ENCODE measurements around the gene ERC1. TPM values are rescaled to one million over a fixed set of nuclear protein-coding genes. Genes with fewer than 3 reads are reported as not detected.
A peak's percentile ranks its signal among the peaks of the same experiment; 100 is the strongest.

ERC1 gene
- total RNA-seq, 1 experiment from 2014 or later: 12.3 TPM

DNA sequence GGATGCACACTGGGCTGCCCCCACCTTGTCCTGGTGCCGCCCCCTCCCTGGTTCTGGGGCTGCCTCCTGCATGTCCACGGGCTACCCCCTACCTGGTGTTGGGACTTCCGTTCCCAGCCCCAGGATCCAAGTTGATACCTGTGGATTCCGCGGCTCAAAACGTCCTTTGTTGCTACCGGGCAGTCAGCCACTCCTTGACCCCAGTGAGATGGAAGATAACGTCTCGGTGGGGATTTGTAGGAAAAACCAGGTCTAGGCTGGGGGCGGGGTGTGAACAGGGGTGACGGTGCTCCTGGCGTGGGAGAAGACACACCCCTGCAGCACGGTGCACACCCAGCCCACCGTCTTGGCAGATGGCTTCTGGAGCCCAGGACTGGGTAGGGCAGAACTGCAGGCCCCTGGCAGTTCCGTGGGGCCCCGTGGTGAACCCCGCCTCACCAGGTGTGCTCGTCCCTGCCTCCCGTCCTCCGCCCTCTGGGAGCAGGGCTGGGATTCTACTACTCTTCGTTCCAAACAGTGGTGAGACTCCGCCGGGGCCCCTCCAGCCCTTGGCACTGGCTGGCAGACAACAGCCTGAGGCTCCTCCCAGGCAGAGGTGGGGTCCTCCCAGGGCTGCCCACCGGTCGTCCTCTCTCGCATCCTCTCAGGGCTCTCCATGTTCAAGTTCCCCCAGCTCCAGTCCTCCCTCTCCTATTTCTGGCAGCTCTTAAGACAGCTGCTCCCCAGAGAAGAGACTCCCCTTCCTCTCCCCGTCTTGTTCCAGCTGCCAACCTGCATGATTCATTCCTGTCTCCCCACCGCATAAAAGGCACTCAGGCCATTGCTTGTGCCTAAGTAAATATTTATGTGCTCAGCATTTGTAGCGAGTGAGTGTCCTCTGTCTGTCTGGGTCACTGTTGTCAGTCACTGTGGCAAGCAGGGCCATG, 527.8 kb downstream of the ERC1 start:
- DNase-seq (peak; percentile 87), ATAC-seq (peak; percentile 85)
- Histone ChIP-seq H3K27me3 (ENCODE audit: low read length) (no peaks in the 10 kb centered on the region), H3K36me3 (ENCODE audit: low read depth, low read length) (no peaks in the 10 kb centered on the region), H2AFZ (ENCODE audit: low read length) (0 out of 2 replicates have a peak overlapping the region, but pooled peaks have one; percentile 24), H3K9me3 (ENCODE audit: low read length) (no peaks in the 10 kb centered on the region), H3F3A (ENCODE audit: low read length, unreplicated experiment) (no peaks in the 10 kb centered on the region), H3K79me2 (ENCODE audit: low read length) (no peaks in the 10 kb centered on the region), H3K4me3 (ENCODE audit: low read length) (peak overlapping the region; percentile 55; the same call in 1 of the 2 replicates), H3K27ac (ENCODE audit: low read length) (no peak overlapping the region), H3K9me2 (replicated peaks; ENCODE audit: low read length) (no peaks in the 10 kb centered on the region), H3K9ac (ENCODE audit: low read length) (no peak overlapping the region), H3K4me1 (ENCODE audit: insufficient read depth, low read length) (peaks cover 29% of the 10 kb centered on the region), H4K20me1 (ENCODE audit: low read length) (no peaks in the 10 kb centered on the region), H3K4me2 (ENCODE audit: low read length) (peak overlapping the region; percentile 80)
- intact Hi-C loops (cut with micrococcal nuclease): loop anchor here (2.0 kb wide), 1 partner anchor 22 kb away; no protein-coding TSS in a partner anchor
- TF ChIP-seq, protein P1, sequence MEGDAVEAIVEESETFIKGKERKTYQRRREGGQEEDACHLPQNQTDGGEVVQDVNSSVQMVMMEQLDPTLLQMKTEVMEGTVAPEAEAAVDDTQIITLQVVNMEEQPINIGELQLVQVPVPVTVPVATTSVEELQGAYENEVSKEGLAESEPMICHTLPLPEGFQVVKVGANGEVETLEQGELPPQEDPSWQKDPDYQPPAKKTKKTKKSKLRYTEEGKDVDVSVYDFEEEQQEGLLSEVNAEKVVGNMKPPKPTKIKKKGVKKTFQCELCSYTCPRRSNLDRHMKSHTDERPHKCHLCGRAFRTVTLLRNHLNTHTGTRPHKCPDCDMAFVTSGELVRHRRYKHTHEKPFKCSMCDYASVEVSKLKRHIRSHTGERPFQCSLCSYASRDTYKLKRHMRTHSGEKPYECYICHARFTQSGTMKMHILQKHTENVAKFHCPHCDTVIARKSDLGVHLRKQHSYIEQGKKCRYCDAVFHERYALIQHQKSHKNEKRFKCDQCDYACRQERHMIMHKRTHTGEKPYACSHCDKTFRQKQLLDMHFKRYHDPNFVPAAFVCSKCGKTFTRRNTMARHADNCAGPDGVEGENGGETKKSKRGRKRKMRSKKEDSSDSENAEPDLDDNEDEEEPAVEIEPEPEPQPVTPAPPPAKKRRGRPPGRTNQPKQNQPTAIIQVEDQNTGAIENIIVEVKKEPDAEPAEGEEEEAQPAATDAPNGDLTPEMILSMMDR (conservative IDR thresholded peaks at IDR 0.05; ENCODE audit: low read depth, low read length): no peak
- TF ChIP-seq EZH2 (IDR thresholded peaks at IDR 0.05; ENCODE audit: low read length, unreplicated experiment) (no peak), EZH2phosphoT487 (IDR thresholded peaks at IDR 0.05; ENCODE audit: borderline replicate concordance, low read length) (no peak)
- no TSS peak for BruUV-seq (replicated peaks)
- POLR2A ChIA-PET (ENCODE audit: unreplicated experiment): no interaction called here
- CTCF ChIA-PET: no interaction called here

DNA sequence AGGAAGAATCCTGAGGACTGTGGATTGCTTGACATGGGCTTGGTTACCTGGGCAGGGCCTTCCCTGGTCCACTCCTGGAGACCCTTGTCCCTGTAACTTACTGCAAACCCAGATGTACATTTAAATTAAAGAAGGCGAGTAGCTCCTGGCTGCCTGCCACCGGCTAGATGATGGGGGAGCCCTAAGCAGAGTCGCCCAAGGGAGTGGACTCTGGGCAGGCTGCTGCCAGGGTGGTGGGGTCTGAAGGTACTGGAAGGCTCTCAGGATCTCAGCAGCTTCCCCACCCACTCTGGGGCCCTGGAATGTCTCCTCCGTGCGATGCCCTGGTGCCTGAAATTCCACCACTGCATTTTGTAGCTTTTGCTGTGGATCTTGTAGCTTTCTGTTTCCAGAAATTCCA, 528.6 kb downstream of the ERC1 start:
- DNase-seq (no peak), ATAC-seq (no peak)
- Histone ChIP-seq H3K27ac (ENCODE audit: low read length) (peak overlapping the region; percentile 31; the same call in 1 of the 2 replicates), H3F3A (ENCODE audit: low read length, unreplicated experiment) (no peaks in the 10 kb centered on the region), H3K79me2 (ENCODE audit: low read length) (no peaks in the 10 kb centered on the region), H4K20me1 (ENCODE audit: low read length) (no peaks in the 10 kb centered on the region), H3K4me3 (ENCODE audit: low read length) (peak overlapping the region; percentile 25; the same call in 1 of the 2 replicates), H3K36me3 (ENCODE audit: low read depth, low read length) (no peaks in the 10 kb centered on the region), H3K4me2 (ENCODE audit: low read length) (peak overlapping the region; percentile 80), H2AFZ (ENCODE audit: low read length) (no peak overlapping the region), H3K4me1 (ENCODE audit: insufficient read depth, low read length) (peaks cover 29% of the 10 kb centered on the region), H3K9me2 (replicated peaks; ENCODE audit: low read length) (no peaks in the 10 kb centered on the region), H3K9ac (ENCODE audit: low read length) (no peak overlapping the region), H3K9me3 (ENCODE audit: low read length) (no peaks in the 10 kb centered on the region), H3K27me3 (ENCODE audit: low read length) (no peaks in the 10 kb centered on the region)
- ChIA-PET CTCF (no interaction called here), POLR2A (ENCODE audit: unreplicated experiment) (no interaction called here)
- intact Hi-C loops (cut with micrococcal nuclease): loop anchor here (2.0 kb wide), 1 partner anchor 21 kb away; no protein-coding TSS in a partner anchor
- TF ChIP-seq, protein P1 (conservative IDR thresholded peaks at IDR 0.05; ENCODE audit: low read depth, low read length): no peak
- BruUV-seq (replicated peaks): no TSS peak

DNA sequence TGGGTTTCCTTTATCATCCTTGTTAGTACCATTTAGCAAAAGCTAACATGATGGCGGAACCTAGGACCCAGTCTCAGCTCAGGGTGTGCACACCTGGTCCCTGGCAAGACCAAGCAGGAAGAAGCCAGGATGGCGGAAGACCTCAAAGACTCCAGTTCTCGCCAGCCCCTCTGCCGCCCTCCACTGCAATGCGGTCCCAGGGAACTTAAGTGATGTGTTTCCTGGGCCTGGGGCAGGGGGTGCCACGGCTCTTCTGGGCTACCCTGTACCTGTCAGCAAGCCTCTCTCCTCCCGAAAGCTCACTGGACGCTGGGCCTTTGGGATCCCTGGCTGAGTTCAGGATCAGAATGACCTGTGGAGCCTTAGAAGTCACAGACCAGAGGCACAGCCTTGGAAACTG, 532.0 kb downstream of the ERC1 start:
- H3K9ac ChIP-seq (ENCODE audit: low read length): no peak overlapping the region
- intact Hi-C loops (cut with micrococcal nuclease): no loop called here
- H3K27me3 ChIP-seq (ENCODE audit: low read length): no peaks in the 10 kb centered on the region
- H3K4me2 ChIP-seq (ENCODE audit: low read length): no peak overlapping the region
- no peaks in the 10 kb centered on the region for H3K36me3 ChIP-seq (ENCODE audit: low read depth, low read length)
- no peak overlapping the region for H3K27ac ChIP-seq (ENCODE audit: low read length)
- H3K4me3 ChIP-seq (ENCODE audit: low read length): no peak overlapping the region
- ChIA-PET POLR2A (ENCODE audit: unreplicated experiment) (no interaction called here), CTCF (no interaction called here)
- no peaks in the 10 kb centered on the region for H3F3A ChIP-seq (ENCODE audit: low read length, unreplicated experiment)
- no TSS peak for BruUV-seq (replicated peaks)
- no peaks in the 10 kb centered on the region for H3K79me2 ChIP-seq (ENCODE audit: low read length)
- H4K20me1 ChIP-seq (ENCODE audit: low read length): no peaks in the 10 kb centered on the region
- H3K4me1 ChIP-seq (ENCODE audit: insufficient read depth, low read length): peaks cover 29% of the 10 kb centered on the region
- DNase-seq (no peak), ATAC-seq (no peak)
- TF ChIP-seq EZH2 (IDR thresholded peaks at IDR 0.05; ENCODE audit: low read length, unreplicated experiment): no peak
- TF ChIP-seq, protein P1 (conservative IDR thresholded peaks at IDR 0.05; ENCODE audit: low read depth, low read length): no peak
- no peak for TF ChIP-seq EZH2phosphoT487 (IDR thresholded peaks at IDR 0.05; ENCODE audit: borderline replicate concordance, low read length)
- no peak overlapping the region for H2AFZ ChIP-seq (ENCODE audit: low read length)
- H3K9me3 ChIP-seq (ENCODE audit: low read length): no peaks in the 10 kb centered on the region
- H3K9me2 ChIP-seq (replicated peaks; ENCODE audit: low read length): no peaks in the 10 kb centered on the region
